DOHH2 (cell line): ENCODE results near the gene PLXNA2.

Source experiments
- H3F3A ChIP-seq: fragments of 200-600 bp; sonication (generic), shearing (Covaris generic); 2 replicates; pipeline ENCODE4 v1.6.0; 2016; ENCODE audit warnings: antibody characterized with exemption, mild to moderate bottlenecking; ENCODE audit not compliant: control insufficient read depth, insufficient read depth
- H3K27ac ChIP-seq: fragments of 200-600 bp; sonication (generic); 2 replicates; pipeline ENCODE4 v1.5.1; 2014; ENCODE audit warnings: low read depth, mild to moderate bottlenecking, low read length, moderate library complexity
- H3K27me3 ChIP-seq: fragments of 200-600 bp; sonication (generic); 2 replicates; pipeline ENCODE4 v1.6.1; 2014; ENCODE audit warnings: mild to moderate bottlenecking, low read length, mixed read lengths; ENCODE audit not compliant: control insufficient read depth
- H3K36me3 ChIP-seq: fragments of 200-600 bp; sonication (generic); 2 replicates; pipeline ENCODE4 v1.6.1; 2014; ENCODE audit warnings: mild to moderate bottlenecking, low read length, moderate library complexity, mixed read lengths; ENCODE audit not compliant: control insufficient read depth
- H3K4me1 ChIP-seq: fragments of 200-600 bp; sonication (generic); 2 replicates; pipeline ENCODE4 v1.6.1; 2014; ENCODE audit warnings: mild to moderate bottlenecking, low read length, mixed read lengths; ENCODE audit not compliant: control insufficient read depth
- H3K4me2 ChIP-seq: fragments of 200-600 bp; sonication (generic); 2 replicates; pipeline ENCODE4 v1.6.0; 2014; ENCODE audit warnings: mild to moderate bottlenecking, low read length, moderate library complexity
- H3K4me3 ChIP-seq: fragments of 200-600 bp; sonication (generic); 2 replicates; pipeline ENCODE4 v1.5.1; 2014; ENCODE audit warnings: mild to moderate bottlenecking, low read length, mixed read lengths
- H3K79me2 ChIP-seq: fragments of 200-600 bp; sonication (generic); 2 replicates; pipeline ENCODE4 v1.6.1; 2014; ENCODE audit warnings: mild to moderate bottlenecking, low read length, mixed read lengths; ENCODE audit not compliant: control insufficient read depth
- H3K9me2 ChIP-seq: fragments of 200-600 bp; sonication (generic); replicated peaks from 2 replicates; pipeline ENCODE4 v1.6.1; 2014; ENCODE audit warnings: mild to moderate bottlenecking, low read length, mixed read lengths; ENCODE audit not compliant: control insufficient read depth
- H3K9me3 ChIP-seq: fragments of 200-600 bp; sonication (generic); 2 replicates; pipeline ENCODE4 v1.6.1; 2014; ENCODE audit warnings: antibody characterized with exemption, low read length, mixed read lengths; ENCODE audit not compliant: control insufficient read depth, insufficient read depth
- H4K20me1 ChIP-seq: fragments of 200-600 bp; sonication (generic); 2 replicates; pipeline ENCODE4 v1.6.0; 2014; ENCODE audit warnings: low read depth, mild to moderate bottlenecking, antibody characterized with exemption, low read length, moderate library complexity; ENCODE audit not compliant: control insufficient read depth, insufficient read depth
- CTCF ChIP-seq: fragments of 200-600 bp; sonication (generic); IDR thresholded peaks from one replicate; pipeline ENCODE4 v1.5.1; 2014; ENCODE audit warnings: antibody characterized with exemption, mild to moderate bottlenecking, low read depth, low read length; ENCODE audit not compliant: poor library complexity, severe bottlenecking
- EZH2phosphoT487 ChIP-seq: fragments of 200-600 bp; sonication (generic); IDR thresholded peaks from 2 replicates; pipeline ENCODE4 v1.6.1; 2017; ENCODE audit warnings: borderline replicate concordance, mild to moderate bottlenecking, antibody characterized with exemption, low read length, moderate library complexity, mixed read lengths

Gene PLXNA2

GRCh38 chr1:208181364-208181763, 62.8 kb downstream of the PLXNA2 start:
- Histone ChIP-seq H3K27me3 (peaks cover 6% of the 10 kb centered on the region; the same call in 1 of the 2 replicates), H3K36me3 (no peaks in the 10 kb centered on the region), H4K20me1 (no peaks in the 10 kb centered on the region), H3K79me2 (no peaks in the 10 kb centered on the region), H3K4me3 (no peak overlapping the region), H3K4me2 (no peak overlapping the region), H3K4me1 (no peaks in the 10 kb centered on the region), H3K9me3 (no peaks in the 10 kb centered on the region), H3F3A (no peaks in the 10 kb centered on the region), H3K9me2 (no peaks in the 10 kb centered on the region), H3K27ac (no peak overlapping the region)
- TF ChIP-seq EZH2phosphoT487 (no peak), CTCF (no peak)

- Histone ChIP-seq H3K9me3 (no peaks in the 10 kb centered on the region), H3K9me2 (no peaks in the 10 kb centered on the region), H3K36me3 (no peaks in the 10 kb centered on the region), H3K27ac (no peak overlapping the region), H3K79me2 (no peaks in the 10 kb centered on the region), H4K20me1 (no peaks in the 10 kb centered on the region), H3K27me3 (peaks cover 6% of the 10 kb centered on the region; the same call in 1 of the 2 replicates), H3K4me2 (no peak overlapping the region), H3K4me3 (no peak overlapping the region), H3F3A (no peaks in the 10 kb centered on the region), H3K4me1 (no peaks in the 10 kb centered on the region)
- TF ChIP-seq CTCF: no peak
These were observed 63.8 kb downstream of the PLXNA2 start for GRCh38 chr1:208180421-208180820.

- H3K4me2 ChIP-seq: no peak overlapping the region
These were observed 64.2 kb downstream of the PLXNA2 start for GRCh38 chr1:208179961-208180409.

More at GRCh38 chr1:208179961-208180409, 64.2 kb downstream of the PLXNA2 start:
- Histone ChIP-seq H3K36me3 (no peaks in the 10 kb centered on the region), H3K79me2 (no peaks in the 10 kb centered on the region), H4K20me1 (no peaks in the 10 kb centered on the region), H3K4me3 (no peak overlapping the region), H3F3A (no peaks in the 10 kb centered on the region), H3K9me3 (no peaks in the 10 kb centered on the region), H3K27me3 (peaks cover 6% of the 10 kb centered on the region; the same call in 1 of the 2 replicates), H3K4me1 (no peaks in the 10 kb centered on the region), H3K9me2 (no peaks in the 10 kb centered on the region), H3K27ac (no peak overlapping the region)
- TF ChIP-seq CTCF (no peak), EZH2phosphoT487 (no peak)
